NCI-H1105 (cell line): Measurements from ENCODE around the gene GSTT2.
A peak's percentile ranks its signal among the peaks of the same experiment; 100 is the strongest.
"Not testable (repeated sequence)": the region's sequence is repeated elsewhere in the genome, so short reads cannot be mapped to it uniquely, and the experiment has no call there.

Experiments used
- DNase-seq: peaks from one replicate; lab custom pipeline; 2025; lab: John Stamatoyannopoulos, UW

The GSTT2 gene

DNA sequence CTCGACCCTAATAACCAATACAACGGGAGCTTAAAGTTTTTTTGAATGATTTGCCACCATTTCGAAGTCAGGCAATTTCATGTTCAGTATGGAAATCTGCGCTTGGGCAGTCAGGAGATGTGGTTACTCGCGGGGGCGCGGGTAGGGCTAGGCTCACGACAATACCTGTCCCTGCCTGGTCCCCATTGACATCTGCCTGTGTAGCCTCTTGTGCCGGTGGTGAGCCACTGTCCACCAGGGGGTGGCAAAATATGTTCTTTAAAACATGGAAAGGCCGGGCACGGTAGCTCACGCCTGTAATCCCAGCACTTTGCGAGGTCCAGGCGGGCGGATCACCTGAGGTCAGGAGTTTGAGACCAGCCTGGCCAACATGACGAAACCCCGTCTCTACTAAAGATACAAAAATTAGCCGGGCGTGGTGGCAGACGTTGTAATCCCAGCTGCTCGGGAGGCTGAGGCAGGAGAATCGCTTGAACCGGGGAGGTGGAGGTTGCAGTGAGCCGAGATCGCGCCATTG lies 5.0 kb upstream of the GSTT2 start:
- DNase-seq = not testable (repeated sequence)

DNA sequence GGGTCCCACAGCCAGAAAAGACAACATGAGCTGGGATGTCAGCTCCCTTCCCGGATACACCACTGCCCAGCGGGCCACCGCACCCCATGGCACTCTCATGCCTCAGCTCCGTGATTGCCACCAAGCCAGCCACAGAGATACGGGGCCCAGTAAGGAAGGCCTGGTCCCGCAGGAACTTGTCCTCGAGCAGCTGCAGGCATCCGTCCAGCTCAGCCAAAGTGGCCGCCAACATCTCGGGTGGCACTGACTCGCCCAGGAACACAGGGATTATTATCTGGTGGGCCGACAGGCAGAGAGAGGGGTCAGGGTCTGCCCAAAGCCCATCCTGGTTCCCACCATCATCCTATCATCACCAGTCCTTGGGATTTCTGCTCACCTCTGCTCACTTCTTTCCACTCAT lies 2.6 kb upstream of the GSTT2 start:
- not testable (repeated sequence) for DNase-seq

- not testable (repeated sequence) for DNase-seq
Observed at GRCh38 chr22:23980567-23980966, 633 bp downstream of the GSTT2 start.

GRCh38 chr22:23984430-23984829 lies 4.5 kb downstream of the GSTT2 start:
- DNase-seq = peak; percentile 14

- DNase-seq = not testable (repeated sequence)
Observed at GRCh38 chr22:23986089-23986488, 6.2 kb downstream of the GSTT2 start.

GRCh38 chr22:23986538-23987178 lies 6.7 kb downstream of the GSTT2 start:
- DNase-seq = not testable (repeated sequence)

DNA sequence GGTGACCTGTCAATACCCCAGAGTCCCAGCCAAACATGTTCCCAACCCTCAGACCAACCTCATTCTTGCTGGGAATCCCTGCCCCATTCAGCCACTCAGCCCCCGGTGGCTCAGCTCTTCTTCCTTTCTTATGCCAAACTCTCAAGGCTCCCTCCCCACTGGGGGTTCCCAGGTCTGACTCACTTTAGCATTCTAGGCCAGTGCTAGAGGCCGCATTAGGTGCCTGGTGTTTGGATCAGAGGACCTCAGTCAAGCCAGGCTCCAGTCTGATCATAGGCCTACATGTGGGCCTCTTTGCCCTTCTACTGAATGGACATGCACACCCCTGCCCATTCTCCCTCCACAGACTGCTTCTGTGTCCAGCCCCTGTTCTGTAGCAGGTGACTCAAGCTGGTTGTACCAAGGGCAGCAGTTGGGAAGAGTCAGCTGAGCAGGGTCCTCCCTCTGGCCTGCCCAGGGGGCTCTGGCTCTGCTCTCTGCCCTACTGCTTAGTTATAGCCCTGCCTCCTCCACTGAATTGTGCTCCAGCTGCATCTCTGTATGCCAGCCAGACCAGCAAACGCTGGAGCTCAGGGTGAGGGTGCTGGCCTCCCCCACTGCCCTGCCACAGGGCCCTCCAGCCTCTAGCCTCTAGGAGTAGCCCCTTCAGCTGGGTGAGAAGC lies 9.8 kb downstream of the GSTT2 start:
- not testable (repeated sequence) for DNase-seq

DNA sequence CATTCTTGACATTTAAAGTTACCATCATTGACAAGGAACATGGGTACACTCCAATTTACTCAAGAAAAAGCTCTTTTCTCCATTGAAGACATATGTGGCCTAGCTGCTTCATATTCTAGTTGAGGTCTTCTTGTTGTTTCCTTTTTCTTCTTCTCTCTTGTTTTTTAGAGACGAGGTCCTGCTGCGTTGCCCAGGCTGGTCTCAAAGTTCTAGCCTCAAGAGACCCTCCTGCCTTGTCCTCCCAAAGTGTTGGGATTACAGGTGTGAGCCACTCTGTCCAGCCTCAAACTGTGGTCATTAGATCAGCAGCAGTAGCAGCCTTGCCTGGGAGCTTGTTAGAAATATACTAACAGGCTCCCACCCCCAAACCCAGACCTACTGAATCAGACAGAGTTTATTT lies 13.1 kb downstream of the GSTT2 start:
- DNase-seq = not testable (repeated sequence)

GRCh38 chr22:23993581-23994177 lies 13.7 kb downstream of the GSTT2 start:
- DNase-seq = not testable (repeated sequence)

DNA sequence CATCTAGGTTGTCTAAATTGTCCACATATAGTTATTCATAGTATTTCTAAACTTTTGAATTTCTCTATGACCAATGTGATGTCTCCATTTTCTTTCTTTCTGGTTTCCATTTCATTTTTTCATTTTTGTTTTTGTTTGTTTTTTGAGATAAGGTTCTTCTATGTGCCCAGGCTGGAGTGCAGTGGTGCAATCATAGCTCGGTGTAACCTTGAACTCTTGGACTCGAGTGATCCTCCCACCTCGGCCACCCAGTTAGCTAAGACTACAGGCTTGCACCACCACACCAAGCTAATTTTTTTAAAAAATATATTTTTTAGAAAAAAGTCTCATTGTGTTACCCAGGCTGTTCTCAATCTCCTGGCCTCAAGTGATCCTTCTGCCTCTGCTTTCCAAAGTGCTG lies 17.2 kb downstream of the GSTT2 start:
- no peak for DNase-seq

- not testable (repeated sequence) for DNase-seq
Observed at GRCh38 chr22:23999779-24000178, 19.8 kb downstream of the GSTT2 start.

DNA sequence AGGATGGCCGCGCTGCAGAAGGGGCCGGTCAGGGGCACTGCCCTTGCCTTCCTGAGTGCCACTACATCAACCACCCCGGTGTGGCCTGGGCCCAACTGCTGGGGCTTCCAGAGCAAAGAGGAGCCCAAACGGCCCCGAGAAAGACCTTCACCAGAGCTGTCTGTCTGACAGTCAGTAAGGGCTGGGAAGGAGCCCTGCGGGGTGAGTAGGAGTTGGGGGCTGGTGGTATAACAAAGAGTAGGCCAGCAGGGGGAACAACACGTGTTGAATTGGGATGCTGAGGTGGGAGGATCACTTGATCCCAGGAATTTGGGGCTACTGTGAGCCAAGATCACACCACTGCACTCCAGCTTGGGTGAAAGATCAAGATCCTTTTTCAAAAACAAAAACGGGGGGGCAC lies 21.4 kb downstream of the GSTT2 start:
- DNase-seq = no peak

DNA sequence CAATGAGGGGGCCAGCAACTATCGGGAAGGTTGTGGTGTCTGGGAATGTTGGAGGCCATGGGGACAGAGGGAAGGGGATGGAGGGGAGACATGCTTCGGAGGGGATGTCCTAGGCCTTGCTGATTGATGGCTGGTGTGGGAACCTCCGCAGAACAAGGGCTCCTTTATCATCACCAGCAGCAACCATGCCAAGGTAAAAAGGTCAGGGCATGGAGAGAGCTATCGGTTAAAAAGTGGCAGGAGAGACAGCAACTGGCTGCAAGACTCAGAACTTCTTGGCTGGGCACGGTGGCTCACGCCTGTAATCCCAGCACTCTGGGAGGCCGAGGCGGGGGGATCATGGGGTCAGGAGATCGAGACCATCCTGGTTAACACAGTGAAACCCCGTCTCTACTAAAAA lies 22.3 kb downstream of the GSTT2 start:
- DNase-seq = no peak

GRCh38 chr22:24002851-24003250 lies 22.9 kb downstream of the GSTT2 start:
- no peak for DNase-seq

- no peak for DNase-seq
Observed at GRCh38 chr22:24003887-24004286, 24.0 kb downstream of the GSTT2 start.

- DNase-seq = no peak
Observed at GRCh38 chr22:24005201-24005600, 25.3 kb downstream of the GSTT2 start, which contains the start of gene GSTT4. GSTT4 (minus strand) TSS chr22:24005453; CDS start chr22:24005356, 97 bp downstream.

- no peak for DNase-seq
Observed at GRCh38 chr22:24006207-24006913, 26.4 kb downstream of the GSTT2 start.

DNA sequence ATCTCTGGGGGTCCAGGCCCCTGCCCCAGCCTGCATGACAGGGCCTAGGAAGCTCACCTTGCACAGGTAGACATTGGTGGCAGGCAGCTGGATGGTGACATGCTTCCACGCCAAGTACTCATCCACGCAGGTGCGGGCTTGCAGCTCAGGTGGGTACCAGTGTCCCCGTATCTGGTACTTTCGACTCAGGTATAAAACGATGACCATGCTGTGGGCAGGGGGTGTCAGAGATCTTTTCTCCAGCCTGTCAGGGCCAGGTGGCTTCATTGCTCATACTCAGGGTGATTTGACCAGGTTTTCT lies 26.9 kb downstream of the GSTT2 start:
- no peak for DNase-seq

GRCh38 chr22:24007253-24008021 lies 27.5 kb downstream of the GSTT2 start:
- DNase-seq = no peak

DNA sequence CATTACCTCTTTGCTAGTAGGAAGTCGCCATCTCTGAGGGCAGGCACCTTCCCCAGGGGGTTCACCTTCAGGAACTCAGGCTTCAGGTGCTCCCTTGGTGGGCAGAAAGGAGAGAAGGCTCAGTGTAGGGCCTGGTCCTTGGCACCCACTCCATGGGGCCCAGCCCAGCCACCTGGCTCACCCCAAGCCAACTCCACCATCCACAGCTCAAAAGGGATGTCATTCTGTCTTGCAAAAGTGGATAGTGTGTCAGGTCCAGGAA lies 28.0 kb downstream of the GSTT2 start:
- DNase-seq = no peak

- no peak for DNase-seq
Observed at GRCh38 chr22:24008381-24009226, 28.7 kb downstream of the GSTT2 start.
